ENCODE results near the gene FBXO5.
"Not testable (repeated sequence)": the region's sequence is repeated elsewhere in the genome, so short reads cannot be mapped to it uniquely, and the experiment has no call there.

- not testable (repeated sequence) for TF ChIP-seq CTCF (optimal IDR thresholded peaks at IDR 0.05 in 1 of 3, IDR thresholded peaks at IDR 0.05 in 1 of 3, conservative IDR thresholded peaks at IDR 0.05 in 1 of 3; ENCODE audit: extremely low read depth in 1 of 3, insufficient read depth in 2 of 3, low read length in 3 of 3); EZH2 (IDR thresholded peaks at IDR 0.05; ENCODE audit: low read length)
Measured at GRCh38 chr6:152999538-152999937, 16.7 kb upstream of the FBXO5 start.
